Measurements from ENCODE around the gene CCDC68. TPM values are rescaled to one million over a fixed set of nuclear protein-coding genes. Genes with fewer than 3 reads are reported as not detected.

CCDC68 gene
- total and polyA plus RNA-seq, 2 of the 8 experiments (the other 6 are each of a cell fraction or from before 2014, with no cell fraction given), result 0.06 to 0.80 TPM

- no peak for TF ChIP-seq BCL11A (IDR thresholded peaks at IDR 0.05; ENCODE audit: low read depth in 2 of 2, low read length in 2 of 2)
- no peak for TF ChIP-seq SRF (IDR thresholded peaks at IDR 0.05; ENCODE audit: low read depth, low read length)
- no peak for TF ChIP-seq JUN (IDR thresholded peaks at IDR 0.05; ENCODE audit: low read depth, low read length)
- TF ChIP-seq RXRA (IDR thresholded peaks at IDR 0.05; ENCODE audit: insufficient read depth, low read depth, low read length), result no peak
Observed at GRCh38 chr18:54939361-54939917, 19.8 kb downstream of the CCDC68 start (continued).

Measured in H1 (cell line).